GM19035 (cell line): ENCODE measurements around the gene CCDC92.
"Not testable (repeated sequence)": the region's sequence is repeated elsewhere in the genome, so short reads cannot be mapped to it uniquely, and the experiment has no call there.

Experiments used
- ATAC-seq: cut with Tn5 transposase; IDR thresholded peaks from one replicate; pipeline ENCODE4 v1.9.1; 2021; ENCODE audit not compliant: unreplicated experiment

The CCDC92 gene

DNA sequence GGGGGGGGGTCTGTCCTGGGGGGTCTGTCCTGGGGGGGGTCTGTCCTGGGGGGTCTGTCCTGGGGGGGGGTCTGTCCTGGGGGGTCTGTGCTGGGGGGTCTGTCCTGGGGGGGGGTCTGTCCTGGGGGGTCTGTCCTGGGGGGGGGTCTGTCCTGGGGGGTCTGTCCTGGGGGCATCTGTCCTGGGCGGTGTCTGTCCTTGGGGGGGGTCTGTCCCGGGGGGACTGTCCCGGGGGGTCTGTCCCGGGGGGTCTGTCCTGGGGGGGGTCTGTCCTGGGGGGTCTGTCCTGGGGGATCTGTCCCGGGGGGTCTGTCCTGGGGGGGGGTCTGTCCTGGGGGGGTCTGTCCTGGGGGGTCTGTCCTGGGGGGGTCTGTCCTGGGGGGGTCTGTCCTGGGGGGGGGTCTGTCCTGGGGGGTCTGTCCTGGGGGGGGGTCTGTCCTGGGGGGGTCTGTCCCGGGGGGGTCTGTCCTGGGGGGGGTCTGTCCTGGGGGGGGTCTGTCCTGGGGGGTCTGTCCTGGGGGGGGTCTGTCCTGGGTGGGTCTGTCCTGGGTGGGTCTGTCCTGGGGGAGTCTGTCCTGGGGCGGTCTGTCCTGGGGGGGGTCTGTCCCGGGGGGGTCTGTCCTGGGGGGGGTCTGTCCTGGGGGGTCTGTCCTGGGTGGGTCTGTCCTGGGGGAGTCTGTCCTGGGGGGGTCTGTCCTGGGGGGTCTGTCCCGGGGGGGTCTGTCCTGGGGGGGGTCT lies 60.8 kb downstream of the CCDC92 start:
- ATAC-seq: not testable (repeated sequence)

DNA sequence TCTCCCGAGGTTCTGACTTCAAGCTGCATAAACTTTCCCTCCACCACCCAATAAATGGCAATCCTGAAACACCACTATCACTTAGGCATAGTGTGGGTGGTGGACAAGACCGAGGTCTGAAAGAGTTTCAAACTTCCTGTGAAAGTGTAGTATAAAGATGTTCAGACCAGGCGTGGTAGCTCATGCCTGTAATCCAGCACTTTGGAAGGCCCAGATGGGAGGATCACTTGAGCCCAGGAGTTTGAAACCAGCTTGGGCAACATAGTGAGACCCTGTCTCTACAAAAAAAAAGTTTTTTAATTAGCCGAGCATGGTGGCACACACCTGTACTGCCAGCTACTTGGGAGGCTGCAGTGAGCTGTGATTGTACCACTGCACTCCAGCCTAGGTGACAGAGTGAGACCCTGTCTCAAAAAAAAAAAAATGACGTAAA lies 61.9 kb downstream of the CCDC92 start:
- no peak for ATAC-seq

GRCh38 chr12:123910057-123910456 lies 62.6 kb downstream of the CCDC92 start:
- no peak for ATAC-seq

- no peak for ATAC-seq
These were observed 63.5 kb downstream of the CCDC92 start for GRCh38 chr12:123908884-123909725.

DNA sequence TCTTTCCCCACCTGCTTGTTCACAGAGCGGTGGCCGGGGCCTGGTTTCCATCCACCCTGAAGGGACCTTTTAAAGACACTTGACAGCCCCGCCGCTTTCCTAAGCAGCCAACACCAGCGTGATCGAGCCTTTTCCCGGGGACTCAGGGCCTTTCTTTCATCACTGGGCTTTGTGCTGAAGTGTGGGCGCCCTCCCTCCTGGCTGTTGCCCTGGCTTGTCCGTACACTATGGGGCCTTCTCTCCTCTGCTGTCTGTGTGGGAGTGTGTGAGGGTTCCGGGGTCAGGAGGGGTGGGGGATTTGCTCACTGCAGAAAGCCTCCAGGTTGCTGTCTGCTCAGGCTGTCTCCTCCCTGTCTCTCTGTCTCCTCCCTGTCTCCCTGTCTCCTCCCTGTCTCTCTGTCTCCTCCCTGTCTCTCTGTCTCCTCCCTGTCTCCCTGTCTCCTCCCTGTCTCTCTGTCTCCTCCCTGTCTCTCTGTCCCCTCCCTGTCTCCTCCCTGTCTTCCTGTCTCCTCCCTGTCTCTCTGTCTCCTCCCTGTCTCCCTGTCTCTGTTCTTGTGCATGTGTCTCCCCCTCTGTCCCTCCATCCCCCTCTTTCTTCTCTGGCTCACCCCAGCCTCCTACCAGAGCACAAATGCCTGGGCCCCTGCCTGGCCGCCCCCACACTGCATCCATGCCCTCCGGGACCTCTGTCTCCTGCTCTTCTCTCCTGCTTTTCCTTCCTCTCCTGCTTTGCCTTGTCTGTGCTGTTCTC lies 64.7 kb downstream of the CCDC92 start:
- ATAC-seq: no peak

GRCh38 chr12:123906711-123907420 lies 65.8 kb downstream of the CCDC92 start:
- no peak for ATAC-seq

- no peak for ATAC-seq
These were observed 67.2 kb downstream of the CCDC92 start for GRCh38 chr12:123905319-123905925.

GRCh38 chr12:123903301-123904065 lies 69.1 kb downstream of the CCDC92 start:
- no peak for ATAC-seq

GRCh38 chr12:123902821-123903220 lies 69.8 kb downstream of the CCDC92 start:
- no peak for ATAC-seq

GRCh38 chr12:123900871-123901376 lies 71.7 kb downstream of the CCDC92 start:
- no peak for ATAC-seq

DNA sequence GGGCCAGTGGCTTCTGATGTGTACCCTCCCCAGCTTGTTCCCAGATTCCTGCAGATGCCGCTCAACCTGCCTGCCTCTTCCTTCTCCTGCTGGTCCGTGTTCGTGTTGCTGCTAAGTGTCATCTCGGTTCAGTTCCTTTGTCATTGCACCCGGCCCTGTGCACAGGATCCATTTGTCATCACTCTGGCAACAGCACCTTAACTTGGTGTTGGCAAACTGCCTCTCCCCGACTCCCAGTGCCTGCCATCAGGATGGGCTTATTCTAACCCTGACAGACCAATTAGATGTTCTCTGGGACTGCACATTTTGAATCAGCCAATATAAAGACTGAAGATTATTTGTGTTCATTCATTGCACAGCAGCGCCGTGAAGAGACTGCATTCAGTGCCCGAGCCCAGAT lies 73.3 kb downstream of the CCDC92 start:
- no peak for ATAC-seq

DNA sequence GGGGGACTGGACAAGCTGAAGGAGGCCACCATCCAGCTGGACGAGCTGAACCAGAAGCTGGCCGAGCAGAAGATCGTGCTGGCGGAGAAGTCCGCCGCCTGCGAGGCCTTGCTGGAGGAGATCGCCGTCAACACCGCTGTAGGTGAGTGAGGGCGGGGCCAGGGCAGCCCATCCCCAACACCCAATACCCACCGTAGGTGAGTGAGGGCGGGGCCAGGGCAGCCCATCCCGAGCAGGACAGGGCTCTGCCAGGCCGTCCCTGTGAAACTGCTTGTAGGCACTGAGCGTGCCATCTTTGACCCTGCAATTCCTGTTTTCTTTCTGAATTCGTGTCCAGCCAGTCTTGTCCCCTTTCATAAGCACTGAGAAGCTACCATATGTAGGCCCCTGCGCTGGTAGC lies 74.0 kb downstream of the CCDC92 start:
- ATAC-seq: no peak

GRCh38 chr12:123897221-123897620 lies 75.4 kb downstream of the CCDC92 start:
- no peak for ATAC-seq

- ATAC-seq: no peak
These were observed 75.9 kb downstream of the CCDC92 start for GRCh38 chr12:123896767-123897166.

- ATAC-seq: no peak
These were observed 77.2 kb downstream of the CCDC92 start for GRCh38 chr12:123895451-123895850.

- no peak for ATAC-seq
These were observed 77.7 kb downstream of the CCDC92 start for GRCh38 chr12:123894823-123895345.

GRCh38 chr12:123893276-123893675 lies 79.4 kb downstream of the CCDC92 start:
- ATAC-seq: no peak

- ATAC-seq: no peak
These were observed 79.8 kb downstream of the CCDC92 start for GRCh38 chr12:123892853-123893252.

DNA sequence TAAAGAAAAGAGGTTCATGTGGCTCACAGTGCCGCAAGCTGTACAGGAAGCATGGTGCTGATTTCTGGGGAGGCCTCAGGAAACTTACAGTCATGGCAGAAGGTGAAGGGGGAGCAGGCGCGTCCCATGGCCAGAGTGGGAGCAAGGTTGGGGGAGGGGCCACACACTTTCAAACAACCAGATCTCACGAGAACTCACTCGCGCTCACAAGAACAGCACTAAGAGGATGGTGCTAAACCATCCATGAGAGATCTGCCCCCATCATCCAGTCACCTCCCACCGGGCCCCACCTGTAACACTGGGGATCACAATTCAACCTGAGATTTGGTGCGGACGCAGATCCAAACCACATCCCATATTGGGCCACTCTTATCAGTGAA lies 80.5 kb downstream of the CCDC92 start:
- no peak for ATAC-seq
